Skeletal muscle cell (primary cell): ENCODE results near the gene ADPRM.
A peak's percentile ranks its signal among the peaks of the same experiment; 100 is the strongest.

Source experiments
- DNase-seq: peaks from one replicate; pipeline ENCODE4 v3.0.0-alpha.2; 2010; ENCODE audit warnings: low read depth
- H3K4me3 ChIP-seq: 2 replicates; pipeline ENCODE4 v1.5.1; 2011; ENCODE audit warnings: low read depth, mild to moderate bottlenecking, control low read depth, low read length, moderate library complexity

ADPRM gene

DNA sequence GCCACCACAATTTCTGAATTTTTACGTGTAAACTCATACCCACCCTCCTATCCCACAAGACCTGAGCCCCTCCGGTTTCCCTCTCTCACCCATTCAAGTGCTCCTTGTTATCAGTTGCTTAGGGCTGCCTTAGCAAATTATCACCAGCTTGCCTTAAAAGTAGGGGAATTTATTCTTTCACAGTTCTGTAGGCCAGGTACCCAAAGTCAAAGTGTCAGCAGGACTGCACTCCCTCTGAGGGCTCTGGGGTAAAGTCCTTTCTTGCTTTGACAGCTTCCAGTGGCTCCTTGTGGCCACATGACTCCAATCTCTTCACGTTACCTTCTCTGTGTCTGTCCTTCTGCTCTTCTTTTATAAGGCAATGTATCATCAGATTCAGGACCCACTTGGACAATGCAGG, 40.3 kb downstream of the ADPRM start:
- H3K4me3 ChIP-seq = no peak overlapping the region
- DNase-seq = no peak

- no peak overlapping the region for H3K4me3 ChIP-seq
- no peak for DNase-seq
Measured at GRCh38 chr17:10738521-10739258, 41.3 kb downstream of the ADPRM start.

DNA sequence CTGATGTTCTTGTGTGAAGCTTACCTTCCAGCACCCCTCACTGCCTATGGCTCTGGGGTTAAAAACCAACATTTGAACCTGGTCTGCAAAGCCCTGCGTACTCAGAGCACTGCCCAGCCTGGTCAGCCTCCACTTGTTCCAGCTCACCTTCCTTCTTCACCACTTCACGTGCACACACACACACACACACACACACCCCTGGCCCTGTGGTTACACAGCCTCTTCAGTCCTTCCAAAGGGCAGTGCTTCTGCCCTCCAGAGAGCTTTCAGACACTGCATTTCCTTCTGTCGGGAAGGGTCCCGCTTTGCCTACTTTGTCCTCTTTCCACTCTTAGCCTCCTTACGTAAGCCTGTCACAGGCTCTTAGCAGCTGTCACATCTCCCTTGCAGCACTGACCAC, 42.0 kb downstream of the ADPRM start:
- no peak overlapping the region for H3K4me3 ChIP-seq
- DNase-seq = no peak

GRCh38 chr17:10741416-10742135, 44.2 kb downstream of the ADPRM start:
- H3K4me3 ChIP-seq = no peak overlapping the region
- DNase-seq = no peak

- H3K4me3 ChIP-seq = no peak overlapping the region
- no peak for DNase-seq
Measured at GRCh38 chr17:10742431-10742830, 45.0 kb downstream of the ADPRM start.

DNA sequence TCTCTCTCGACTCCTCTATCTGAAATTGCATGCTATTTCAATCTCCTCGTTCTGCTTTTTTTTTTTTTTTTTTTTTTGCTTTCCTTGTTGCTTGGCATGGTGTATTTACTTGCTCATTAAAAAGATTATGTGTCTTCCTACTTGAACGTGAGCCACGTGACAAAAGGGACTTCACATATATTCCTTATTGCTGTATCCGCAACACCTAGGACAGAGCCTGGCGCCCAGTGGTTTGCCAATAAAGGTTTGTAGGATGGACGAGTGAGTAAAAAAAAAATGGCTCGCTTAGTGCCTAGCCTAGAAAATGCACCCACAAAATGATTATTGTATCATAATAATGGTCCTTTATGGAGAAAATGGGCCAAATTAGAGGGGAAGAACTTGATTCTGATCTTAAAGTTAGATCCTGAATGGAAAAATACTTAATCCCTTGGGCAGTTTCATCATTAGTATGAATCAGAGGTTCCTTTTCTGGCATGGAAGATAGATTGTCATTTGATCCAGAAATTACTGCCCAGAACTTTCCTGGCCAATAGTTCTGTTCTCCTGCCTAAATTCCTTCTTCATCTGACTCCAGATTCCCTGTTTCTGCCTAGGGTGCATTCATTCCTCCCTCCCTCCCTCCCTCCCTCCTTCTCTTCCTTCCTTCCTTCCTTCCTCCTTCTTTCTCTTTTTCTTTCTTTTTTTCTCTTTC, 46.1 kb downstream of the ADPRM start:
- H3K4me3 ChIP-seq = no peak overlapping the region
- peak; percentile 10 for DNase-seq

GRCh38 chr17:10744501-10745000, 47.2 kb downstream of the ADPRM start:
- DNase-seq = no peak
- no peak overlapping the region for H3K4me3 ChIP-seq

- H3K4me3 ChIP-seq = no peak overlapping the region
- no peak for DNase-seq
Measured at GRCh38 chr17:10745231-10745630, 47.8 kb downstream of the ADPRM start.

DNA sequence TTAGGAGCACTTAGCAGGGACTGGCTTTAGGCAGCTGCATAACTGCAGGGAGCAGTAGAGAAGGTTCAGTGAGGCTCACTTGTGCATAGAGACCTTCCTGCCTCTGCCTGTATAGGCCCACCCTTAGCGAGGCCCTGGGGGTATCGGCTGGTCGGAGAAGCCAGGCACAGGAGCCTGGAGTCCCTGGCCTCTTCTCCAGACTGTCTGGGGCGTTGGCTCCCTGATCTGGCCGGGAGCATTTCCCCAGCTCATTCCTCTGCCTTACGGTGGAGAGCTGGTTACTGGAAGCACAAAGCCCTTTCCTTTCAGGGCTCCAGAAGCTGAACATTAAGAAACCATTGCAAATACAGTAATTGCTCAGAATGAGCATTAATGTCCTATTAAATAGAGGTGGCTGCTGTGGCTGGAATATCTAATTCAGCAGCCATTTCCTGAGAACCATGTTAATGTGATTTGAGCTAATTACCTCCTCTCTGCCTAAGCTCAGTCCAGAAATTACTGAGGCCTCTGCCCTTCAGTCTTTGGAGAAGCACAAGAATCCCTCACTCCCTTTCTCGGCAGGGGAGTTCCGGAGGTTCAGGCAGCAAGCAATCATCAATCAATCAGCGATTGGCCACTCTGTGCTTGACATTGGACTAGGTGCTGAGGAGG, 51.3 kb downstream of the ADPRM start:
- no peak overlapping the region for H3K4me3 ChIP-seq
- no peak for DNase-seq

DNA sequence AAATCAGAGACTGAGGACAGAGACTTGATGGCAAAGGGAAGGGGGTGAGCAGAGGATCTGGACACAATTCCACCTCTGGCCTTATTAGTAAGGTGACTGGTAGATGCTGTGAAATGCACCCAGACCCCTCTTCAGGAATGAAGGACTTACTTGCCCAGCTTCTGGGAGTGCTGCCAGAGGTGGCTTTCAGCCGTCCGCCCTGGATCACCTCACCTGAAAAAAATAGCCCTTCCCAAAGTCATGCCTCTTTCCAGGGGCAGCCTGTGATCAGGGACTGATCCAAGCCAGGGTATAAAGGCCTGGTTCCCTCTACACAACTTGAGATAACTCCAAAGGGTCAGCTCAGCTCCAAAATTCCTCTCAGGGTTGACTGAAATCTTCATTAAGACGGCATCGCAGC, 52.8 kb downstream of the ADPRM start:
- no peak for DNase-seq
- H3K4me3 ChIP-seq = no peak overlapping the region

DNA sequence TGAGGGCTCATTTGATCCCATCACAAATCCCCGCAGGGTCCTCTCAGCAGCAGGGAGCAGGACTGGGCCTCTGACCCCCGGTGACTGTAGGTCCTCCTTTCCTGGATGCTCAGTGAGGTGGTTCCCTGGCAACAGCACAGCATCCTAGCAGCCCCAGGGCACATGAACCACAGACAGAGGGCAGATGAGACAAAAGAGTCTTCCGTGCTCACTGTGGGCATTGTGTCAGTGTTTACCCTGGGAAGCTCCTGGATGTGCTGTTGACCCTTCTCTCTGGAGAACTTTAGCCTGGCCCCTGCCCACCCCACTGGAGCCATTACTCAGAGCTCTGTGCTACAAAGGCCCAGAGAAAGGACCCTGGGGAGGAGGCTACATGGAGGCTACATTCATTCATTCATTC, 54.2 kb downstream of the ADPRM start:
- DNase-seq = no peak
- H3K4me3 ChIP-seq = no peak overlapping the region

GRCh38 chr17:10752696-10753095, 55.3 kb downstream of the ADPRM start:
- DNase-seq = no peak
- H3K4me3 ChIP-seq = no peak overlapping the region

- no peak overlapping the region for H3K4me3 ChIP-seq
- no peak for DNase-seq
Measured at GRCh38 chr17:10754109-10754508, 56.7 kb downstream of the ADPRM start.

DNA sequence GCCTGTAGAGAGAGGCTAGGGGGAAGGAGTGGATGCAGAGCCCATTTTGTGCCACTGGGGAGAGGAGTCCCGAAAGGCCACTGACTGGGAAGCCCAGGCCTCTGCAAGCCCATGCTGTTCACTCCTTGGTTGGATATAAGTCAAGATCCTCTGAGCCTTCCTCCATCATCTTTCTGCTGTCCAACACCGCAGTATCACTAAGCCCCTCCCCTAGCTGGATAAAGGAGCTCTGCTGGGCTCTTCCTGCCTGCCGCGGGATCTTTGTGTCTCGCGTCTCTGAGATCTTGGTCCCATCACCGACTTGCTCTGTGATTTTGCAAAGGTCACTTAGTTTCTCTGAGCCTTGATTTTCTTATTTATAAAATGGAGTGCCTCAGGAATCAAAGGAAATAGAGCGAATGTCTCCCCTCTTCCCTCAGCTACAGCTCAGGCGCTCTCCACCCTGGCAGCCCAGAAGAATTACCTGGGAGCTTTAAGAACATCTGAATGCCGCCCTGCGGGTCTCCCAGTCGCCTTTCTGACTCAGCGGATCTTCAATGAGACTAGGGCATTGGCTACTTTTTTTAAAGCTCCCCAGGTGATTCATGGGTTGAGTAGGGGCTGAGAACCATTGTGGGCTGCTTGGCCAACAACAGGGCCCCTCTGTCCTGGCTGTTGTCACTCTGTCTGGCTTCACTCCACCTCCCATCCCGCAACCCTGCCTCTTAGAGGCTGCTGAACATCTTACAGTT, 57.6 kb downstream of the ADPRM start:
- DNase-seq = no peak
- no peak overlapping the region for H3K4me3 ChIP-seq

DNA sequence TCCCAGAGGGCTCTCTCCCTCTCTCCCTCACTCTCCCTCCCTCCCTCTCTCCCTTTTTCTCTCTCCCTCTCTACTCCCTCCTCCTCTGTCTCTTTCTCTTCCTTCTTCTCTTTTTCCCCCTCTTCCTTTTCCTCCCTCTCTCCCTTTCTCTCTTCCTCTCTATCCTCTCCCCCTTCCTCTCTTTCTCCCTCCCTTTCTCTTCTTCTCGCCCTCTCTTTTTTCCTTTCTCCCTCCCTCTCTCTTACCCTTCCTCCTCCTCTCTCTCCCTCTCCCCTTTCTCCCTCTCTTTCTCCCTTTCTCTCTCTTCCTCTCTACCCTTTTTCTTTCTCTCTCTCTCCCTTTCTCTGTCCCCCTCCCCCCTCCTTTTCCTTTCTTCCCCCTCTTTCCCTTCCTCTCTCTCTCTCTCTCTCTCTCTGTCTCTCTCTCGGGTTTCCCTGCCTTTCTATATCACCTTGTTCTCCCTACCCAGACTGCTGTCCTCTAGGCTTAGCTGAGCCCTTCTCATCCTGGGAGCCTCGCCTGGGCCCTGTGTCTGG, 58.3 kb downstream of the ADPRM start:
- H3K4me3 ChIP-seq = no peak overlapping the region
- DNase-seq = no peak

GRCh38 chr17:10756185-10756584, 58.8 kb downstream of the ADPRM start:
- no peak overlapping the region for H3K4me3 ChIP-seq
- no peak for DNase-seq

DNA sequence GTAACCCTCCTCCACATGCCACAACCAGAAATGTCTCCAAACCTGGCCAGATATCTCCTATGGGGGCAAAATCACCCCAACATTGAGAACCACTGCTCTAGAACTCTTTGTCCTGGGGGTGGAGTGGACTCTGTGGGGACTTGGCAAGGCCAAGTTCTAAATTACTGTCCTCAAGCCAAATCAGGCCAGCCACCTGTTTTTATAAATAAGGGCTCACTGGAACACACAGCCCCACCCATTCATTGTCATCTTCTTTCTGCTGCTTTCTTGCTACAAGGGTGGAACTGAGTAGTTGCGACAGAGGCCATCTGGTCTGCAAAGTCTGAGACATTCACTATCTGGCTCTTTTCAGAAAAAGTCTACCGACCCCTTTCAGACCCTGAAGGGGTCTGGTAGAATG, 59.2 kb downstream of the ADPRM start:
- no peak overlapping the region for H3K4me3 ChIP-seq
- no peak for DNase-seq

DNA sequence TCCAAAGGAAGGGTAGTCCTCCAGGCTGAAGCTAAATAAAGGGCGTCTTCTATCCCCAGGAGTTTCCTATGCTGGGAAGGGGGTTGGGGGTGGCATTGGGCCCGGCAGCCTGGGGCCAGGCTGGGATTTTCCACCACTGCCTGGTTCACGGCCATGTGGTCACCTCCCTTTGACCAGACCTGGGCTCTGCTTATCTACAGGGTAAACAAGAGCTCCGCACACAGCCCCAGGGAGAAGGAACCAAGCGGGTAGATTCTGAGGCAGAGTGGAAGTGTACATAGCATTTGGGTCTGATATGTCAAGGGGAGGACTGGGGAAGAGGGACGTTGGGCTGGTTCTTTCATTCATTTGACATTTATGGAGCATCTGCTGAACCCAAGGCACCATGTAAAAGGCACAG, 59.7 kb downstream of the ADPRM start:
- no peak for DNase-seq

DNA sequence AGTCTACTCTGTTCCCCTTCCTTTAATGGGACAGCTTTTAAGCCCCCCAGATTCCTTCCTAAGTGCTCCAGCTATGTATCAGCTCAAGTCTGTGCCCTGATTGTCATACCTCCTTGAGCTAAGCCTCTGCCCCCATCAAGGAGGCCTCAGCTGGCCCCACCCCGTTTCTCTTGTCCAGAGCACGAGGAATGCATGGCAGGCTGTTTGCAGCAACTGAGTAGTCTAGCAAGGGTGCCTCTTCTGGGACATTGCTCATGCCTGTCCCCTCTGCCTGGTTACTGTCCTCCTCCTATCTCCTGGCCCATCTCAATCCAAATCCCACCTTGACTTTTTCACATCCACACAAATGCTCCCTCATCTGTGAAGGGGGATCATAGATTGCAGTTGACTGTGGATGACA, 60.3 kb downstream of the ADPRM start:
- no peak for DNase-seq
- H3K4me3 ChIP-seq = no peak overlapping the region

More for the DNA sequence above, 59.7 kb downstream of the ADPRM start:
- no peak overlapping the region for H3K4me3 ChIP-seq
